Neutrophil (primary cell): ENCODE measurements around the gene AGT.
"Not testable (repeated sequence)": the region's sequence is repeated elsewhere in the genome, so short reads cannot be mapped to it uniquely, and the experiment has no call there.

Source experiments
- H3K27ac ChIP-seq: fragments of 200-600 bp; sonication (generic); 2 replicates; pipeline ENCODE4 v1.5.1; 2016; ENCODE audit warnings: mild to moderate bottlenecking, moderate library complexity
- H3K27me3 ChIP-seq: fragments of 200-600 bp; sonication (generic); 2 replicates; pipeline ENCODE4 v1.6.0; 2016; ENCODE audit warnings: mild to moderate bottlenecking
- H3K36me3 ChIP-seq: fragments of 200-600 bp; sonication (generic); 2 replicates; pipeline ENCODE4 v1.5.1; 2017
- H3K4me1 ChIP-seq, 2 experiments: fragments of 200-600 bp in 1 of 2; sonication (generic) in 1 of 2; 1 replicate in 1 of 2; 2 replicates in 1 of 2; pipeline versions ENCODE4 v1.5.1 to v1.6.1; 2013 to 2016; ENCODE audit warnings: low read depth in 1 of 2, low read length in 1 of 2, mild to moderate bottlenecking in 1 of 2, moderate library complexity in 1 of 2; ENCODE audit not compliant: control insufficient read depth in 1 of 2, insufficient read depth in 1 of 2
- H3K4me3 ChIP-seq, 2 experiments: fragments of 200-600 bp in 1 of 2; sonication (generic) in 1 of 2; 1 replicate in 1 of 2; 2 replicates in 1 of 2; pipeline ENCODE4 v1.5.1; 2013 to 2016; ENCODE audit warnings: low read depth in 1 of 2, low read length in 1 of 2, mild to moderate bottlenecking in 1 of 2, moderate library complexity in 1 of 2
- H3K9me3 ChIP-seq: fragments of 200-600 bp; sonication (generic); 2 replicates; pipeline ENCODE4 v1.5.1; 2016
- TF ChIP-seq, protein P1 (sequence below): fragments of 200-600 bp; sonication (generic); IDR thresholded peaks from 2 replicates; pipeline ENCODE4 v1.5.1; 2016; ENCODE audit warnings: antibody characterized with exemption

Gene AGT

DNA sequence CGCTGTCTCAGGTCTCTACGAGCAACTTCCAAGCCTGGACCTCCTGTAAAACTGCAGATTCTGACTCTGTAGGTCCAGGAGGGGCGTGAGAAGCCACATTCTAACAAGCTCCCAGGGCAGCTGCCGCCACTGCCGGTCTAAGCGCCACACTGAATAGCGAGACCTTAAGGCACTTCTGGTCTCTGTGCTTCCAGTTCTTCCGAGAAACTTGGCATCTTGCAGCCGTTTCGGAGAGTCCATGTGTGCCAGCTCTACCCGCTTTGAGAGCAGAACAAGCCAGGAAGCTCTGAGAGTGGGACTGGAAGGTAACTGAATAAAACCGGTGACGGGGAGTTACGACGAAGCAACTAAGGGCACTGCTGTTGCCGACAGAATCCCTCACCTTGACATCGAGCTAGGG lies 12.5 kb downstream of the AGT start:
- Histone ChIP-seq H3K27me3 (no peaks in the 10 kb centered on the region), H3K4me1 (no peaks in the 10 kb centered on the region), H3K27ac (no peak overlapping the region), H3K4me3 (no peak overlapping the region), H3K36me3 (no peaks in the 10 kb centered on the region), H3K9me3 (no peaks in the 10 kb centered on the region)
- TF ChIP-seq, protein P1, sequence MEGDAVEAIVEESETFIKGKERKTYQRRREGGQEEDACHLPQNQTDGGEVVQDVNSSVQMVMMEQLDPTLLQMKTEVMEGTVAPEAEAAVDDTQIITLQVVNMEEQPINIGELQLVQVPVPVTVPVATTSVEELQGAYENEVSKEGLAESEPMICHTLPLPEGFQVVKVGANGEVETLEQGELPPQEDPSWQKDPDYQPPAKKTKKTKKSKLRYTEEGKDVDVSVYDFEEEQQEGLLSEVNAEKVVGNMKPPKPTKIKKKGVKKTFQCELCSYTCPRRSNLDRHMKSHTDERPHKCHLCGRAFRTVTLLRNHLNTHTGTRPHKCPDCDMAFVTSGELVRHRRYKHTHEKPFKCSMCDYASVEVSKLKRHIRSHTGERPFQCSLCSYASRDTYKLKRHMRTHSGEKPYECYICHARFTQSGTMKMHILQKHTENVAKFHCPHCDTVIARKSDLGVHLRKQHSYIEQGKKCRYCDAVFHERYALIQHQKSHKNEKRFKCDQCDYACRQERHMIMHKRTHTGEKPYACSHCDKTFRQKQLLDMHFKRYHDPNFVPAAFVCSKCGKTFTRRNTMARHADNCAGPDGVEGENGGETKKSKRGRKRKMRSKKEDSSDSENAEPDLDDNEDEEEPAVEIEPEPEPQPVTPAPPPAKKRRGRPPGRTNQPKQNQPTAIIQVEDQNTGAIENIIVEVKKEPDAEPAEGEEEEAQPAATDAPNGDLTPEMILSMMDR = no peak

- Histone ChIP-seq H3K4me3 (no peak overlapping the region), H3K4me1 (no peaks in the 10 kb centered on the region), H3K27me3 (no peaks in the 10 kb centered on the region), H3K9me3 (no peaks in the 10 kb centered on the region), H3K36me3 (no peaks in the 10 kb centered on the region), H3K27ac (no peak overlapping the region)
- TF ChIP-seq, protein P1 = no peak
Observed at GRCh38 chr1:230700132-230700531, 13.8 kb downstream of the AGT start.

GRCh38 chr1:230699716-230700115 lies 14.2 kb downstream of the AGT start:
- Histone ChIP-seq H3K4me1 (no peaks in the 10 kb centered on the region), H3K36me3 (no peaks in the 10 kb centered on the region), H3K27ac (no peak overlapping the region), H3K4me3 (no peak overlapping the region), H3K9me3 (no peaks in the 10 kb centered on the region), H3K27me3 (no peaks in the 10 kb centered on the region)
- TF ChIP-seq, protein P1 = no peak

DNA sequence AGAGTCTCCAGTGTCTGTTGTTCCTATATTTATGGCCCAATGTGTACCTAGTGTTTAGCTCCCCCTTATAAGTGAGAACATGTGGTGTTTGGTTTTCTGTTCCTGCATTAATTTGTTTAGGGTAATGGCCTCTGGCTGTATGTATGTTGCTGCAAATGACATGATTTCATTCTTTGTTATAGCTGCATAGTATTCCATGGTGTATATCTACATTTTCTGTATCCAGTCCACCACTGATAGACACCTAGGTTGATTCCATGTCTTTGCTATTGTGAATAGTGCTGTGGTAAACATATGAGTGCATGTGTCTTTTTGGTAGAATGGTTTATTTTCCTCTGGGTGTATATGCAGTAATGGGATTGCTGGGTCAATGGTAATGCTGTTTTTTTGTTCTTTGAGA lies 15.0 kb downstream of the AGT start:
- not testable (repeated sequence) for H3K27ac ChIP-seq, H3K27me3 ChIP-seq, H3K36me3 ChIP-seq, H3K4me1 ChIP-seq, H3K9me3 ChIP-seq, H3K4me3 ChIP-seq

- Histone ChIP-seq H3K36me3 (peaks cover 15% of the 10 kb centered on the region), H3K4me1 (no peaks in the 10 kb centered on the region), H3K9me3 (no peaks in the 10 kb centered on the region), H3K4me3 (no peak overlapping the region), H3K27me3 (no peaks in the 10 kb centered on the region), H3K27ac (no peak overlapping the region)
- TF ChIP-seq, protein P1 = no peak
Observed at GRCh38 chr1:230698130-230698529, 15.8 kb downstream of the AGT start.

GRCh38 chr1:230696722-230697437 lies 17.0 kb downstream of the AGT start:
- TF ChIP-seq, protein P1 = no peak
- Histone ChIP-seq H3K4me3 (no peak overlapping the region), H3K27me3 (no peaks in the 10 kb centered on the region), H3K36me3 (peaks cover 24% of the 10 kb centered on the region), H3K4me1 (no peaks in the 10 kb centered on the region), H3K27ac (no peak overlapping the region), H3K9me3 (no peaks in the 10 kb centered on the region)
